Measurements from ENCODE around the gene SLC26A9.

The SLC26A9 gene

DNA sequence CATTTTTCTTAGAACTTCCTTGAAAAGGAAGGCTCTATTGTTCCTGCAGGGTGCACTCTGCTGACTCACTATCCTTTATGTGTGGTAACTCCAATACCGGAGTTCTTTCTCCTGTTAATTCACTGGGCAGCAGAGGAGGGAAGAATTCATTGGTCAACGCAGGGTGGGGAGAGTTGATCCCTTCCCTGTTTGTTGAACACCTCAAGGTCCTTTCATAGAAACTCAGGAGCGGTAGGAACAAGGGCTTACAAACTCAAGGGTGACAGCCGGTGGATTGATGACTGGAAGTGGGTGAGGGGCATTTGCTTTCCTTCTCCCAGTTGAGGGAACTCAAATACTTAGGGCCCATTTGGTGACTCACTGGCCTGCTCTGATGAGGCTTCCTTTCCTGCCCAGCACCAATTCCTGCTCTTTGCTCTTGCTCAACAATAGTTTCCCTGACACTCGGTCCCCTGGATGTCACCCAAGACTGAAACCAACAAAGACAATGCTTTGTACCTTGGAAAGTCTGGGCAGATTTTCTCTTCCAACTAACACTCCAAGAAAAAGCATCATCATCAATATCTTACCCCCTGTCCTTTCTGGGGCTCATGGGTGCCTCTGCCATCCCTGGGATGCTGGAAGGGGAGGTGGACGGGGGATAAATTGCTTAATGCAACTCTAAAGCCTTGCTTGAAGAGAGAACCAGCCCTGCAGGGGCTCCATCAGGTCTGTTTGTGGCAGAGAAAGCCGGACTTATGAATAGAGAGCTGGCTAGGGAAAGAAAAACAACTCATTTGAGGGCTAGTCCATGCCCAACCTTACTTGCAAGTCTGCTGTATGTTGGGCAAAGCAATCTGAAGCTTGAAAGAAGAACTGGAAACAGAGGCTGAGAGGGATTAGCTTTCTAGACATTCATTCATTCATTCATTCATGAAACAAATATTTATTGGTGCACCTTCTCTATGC is 9.3 kb downstream of the SLC26A9 start:
- H3K4me1 ChIP-seq (ENCODE audit: control extremely low read depth in 1 of 4, control insufficient read depth in 4 of 4, insufficient read depth in 4 of 4, low read length in 3 of 4): peaks cover 0 to 7% (median 2%) of the 10 kb centered on the region in 4 experiments
- H3K9me3 ChIP-seq (ENCODE audit: control extremely low read depth in 1 of 5, control insufficient read depth in 4 of 5, insufficient read depth in 2 of 5, low read depth in 1 of 5, low read length in 4 of 5): no peaks in the 10 kb centered on the region
- H3K27me3 ChIP-seq (replicated peaks in 2 of 5; ENCODE audit: control insufficient read depth in 4 of 5, insufficient read depth in 5 of 5, low read length in 4 of 5): peaks cover 0 to 15% (median 3%) of the 10 kb centered on the region in 5 experiments
- ChIA-PET CTCF (interaction anchor here (0.8 to 2.6 kb wide), 4 partner anchors 14 to 44 kb away, joined by 3 to 15 read pairs (median 5); no protein-coding TSS in a partner anchor), POLR2A (no interaction called here)
- WGBS (ENCODE audit: insufficient coverage): 63% methylated on average over 3 of the region's 7 CpGs
- no peak overlapping the region for H3K27ac ChIP-seq (ENCODE audit: insufficient read depth in 1 of 2, low read depth in 1 of 2, low read length in 2 of 2, poor library complexity in 1 of 2, severe bottlenecking in 2 of 2)
- no peaks in the 10 kb centered on the region for H3K36me3 ChIP-seq (ENCODE audit: control insufficient read depth in 4 of 4, insufficient read depth in 4 of 4, low read length in 3 of 4)
- DNase-seq: peak in 2 of 3 donors; percentile 13
- no peak overlapping the region for H3K4me3 ChIP-seq (ENCODE audit: control insufficient read depth in 1 of 7, extremely low read depth in 1 of 7, insufficient read depth in 4 of 7, low read depth in 2 of 7, low read length in 6 of 7)

- H3K4me3 ChIP-seq (ENCODE audit: control insufficient read depth in 1 of 7, extremely low read depth in 1 of 7, insufficient read depth in 4 of 7, low read depth in 2 of 7, low read length in 6 of 7): no peak overlapping the region
- POLR2A ChIA-PET: no interaction called here
- CTCF ChIA-PET: interaction anchor here (1.5 to 2.6 kb wide), 2 partner anchors 35 to 45 kb away, joined by 3 to 15 read pairs; no protein-coding TSS in a partner anchor
- DNase-seq: no peak
- H3K9me3 ChIP-seq (ENCODE audit: control extremely low read depth in 1 of 5, control insufficient read depth in 4 of 5, insufficient read depth in 2 of 5, low read depth in 1 of 5, low read length in 4 of 5): no peaks in the 10 kb centered on the region
- H3K27me3 ChIP-seq (replicated peaks in 2 of 5; ENCODE audit: control insufficient read depth in 4 of 5, insufficient read depth in 5 of 5, low read length in 4 of 5): peaks cover 0 to 8% (median 0%) of the 10 kb centered on the region in 5 experiments
- no peaks in the 10 kb centered on the region for H3K36me3 ChIP-seq (ENCODE audit: control insufficient read depth in 4 of 4, insufficient read depth in 4 of 4, low read length in 3 of 4)
- no peak overlapping the region for H3K27ac ChIP-seq (ENCODE audit: insufficient read depth in 1 of 2, low read depth in 1 of 2, low read length in 2 of 2, poor library complexity in 1 of 2, severe bottlenecking in 2 of 2)
- peaks cover 0 to 7% (median 2%) of the 10 kb centered on the region in 4 experiments for H3K4me1 ChIP-seq (ENCODE audit: control extremely low read depth in 1 of 4, control insufficient read depth in 4 of 4, insufficient read depth in 4 of 4, low read length in 3 of 4)
- WGBS (ENCODE audit: insufficient coverage): 96% methylated on average over 5 of the region's 6 CpGs
These were observed 10.5 kb downstream of the SLC26A9 start for GRCh38 chr1:205932776-205933175.

DNA sequence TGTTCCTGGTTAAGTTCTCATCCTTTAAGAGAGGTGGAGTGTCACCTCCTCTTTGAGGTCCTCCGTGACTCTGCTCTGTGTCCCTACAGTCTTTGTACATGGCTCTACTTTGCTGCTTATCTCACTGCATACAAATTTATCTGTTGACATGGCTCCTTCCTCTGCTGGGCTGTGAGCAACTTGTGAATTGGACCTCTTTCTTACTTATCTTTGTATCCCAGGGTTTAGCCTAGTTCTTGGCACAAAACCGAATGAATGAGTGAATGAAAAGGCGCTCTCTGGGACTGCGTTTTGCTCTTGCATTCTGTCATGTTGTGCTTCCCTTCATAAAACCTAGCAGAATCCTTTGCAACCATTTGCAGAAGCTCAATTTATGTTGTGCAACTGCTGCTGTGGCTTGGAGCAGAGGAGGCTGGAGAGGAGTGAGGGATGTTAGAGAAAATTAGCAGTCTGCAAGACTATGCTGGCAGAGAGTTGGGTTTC is 12.4 kb downstream of the SLC26A9 start:
- ChIA-PET POLR2A (no interaction called here), CTCF (interaction anchor here (2.6 kb wide), 1 partner anchor 47 kb away, joined by 15 read pairs; no protein-coding TSS in a partner anchor)
- 52% methylated on average over 4 of the region's 4 CpGs for WGBS (ENCODE audit: insufficient coverage)
- Histone ChIP-seq H3K36me3 (ENCODE audit: control insufficient read depth in 4 of 4, insufficient read depth in 4 of 4, low read length in 3 of 4) (no peaks in the 10 kb centered on the region), H3K27me3 (replicated peaks in 2 of 5; ENCODE audit: control insufficient read depth in 4 of 5, insufficient read depth in 5 of 5, low read length in 4 of 5) (peaks cover 0 to 6% (median 0%) of the 10 kb centered on the region in 5 experiments), H3K9me3 (ENCODE audit: control extremely low read depth in 1 of 5, control insufficient read depth in 4 of 5, insufficient read depth in 2 of 5, low read depth in 1 of 5, low read length in 4 of 5) (no peaks in the 10 kb centered on the region), H3K4me1 (ENCODE audit: control extremely low read depth in 1 of 4, control insufficient read depth in 4 of 4, insufficient read depth in 4 of 4, low read length in 3 of 4) (peaks cover 0 to 7% (median 2%) of the 10 kb centered on the region in 4 experiments), H3K4me3 (ENCODE audit: control insufficient read depth in 1 of 7, extremely low read depth in 1 of 7, insufficient read depth in 4 of 7, low read depth in 2 of 7, low read length in 6 of 7) (no peak overlapping the region), H3K27ac (ENCODE audit: insufficient read depth in 1 of 2, low read depth in 1 of 2, low read length in 2 of 2, poor library complexity in 1 of 2, severe bottlenecking in 2 of 2) (no peak overlapping the region)
- DNase-seq: peak in 2 of 3 donors; percentile 23 to 30

DNA sequence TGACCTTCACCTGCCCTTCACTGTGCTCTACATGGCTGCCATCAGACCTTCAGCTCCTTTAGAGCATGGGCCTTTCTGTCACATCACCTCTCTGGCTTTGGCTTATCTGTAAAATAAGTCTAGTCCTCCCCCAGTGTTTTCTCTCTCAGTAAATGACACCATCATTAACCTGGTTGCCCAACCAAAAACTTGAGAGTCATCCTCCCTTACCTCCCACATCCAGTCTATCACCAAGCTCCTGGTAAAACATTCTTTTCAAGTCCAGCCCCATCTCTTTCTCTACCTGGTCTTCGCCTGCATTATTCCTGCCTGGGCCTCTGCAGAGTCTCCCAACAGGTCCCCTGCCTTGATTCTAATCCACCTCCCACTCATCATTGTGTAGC is 13.1 kb downstream of the SLC26A9 start:
- no peak overlapping the region for H3K4me3 ChIP-seq (ENCODE audit: control insufficient read depth in 1 of 7, extremely low read depth in 1 of 7, insufficient read depth in 4 of 7, low read depth in 2 of 7, low read length in 6 of 7)
- 100% methylated on average over 1 of the region's 1 CpG for WGBS (ENCODE audit: insufficient coverage)
- CTCF ChIA-PET: interaction anchor here (0.8 to 1.8 kb wide), 6 partner anchors 10 to 139 kb away, joined by 3 to 7 read pairs (median 4); no protein-coding TSS in a partner anchor
- POLR2A ChIA-PET: no interaction called here
- DNase-seq: no peak
- H3K36me3 ChIP-seq (ENCODE audit: control insufficient read depth in 4 of 4, insufficient read depth in 4 of 4, low read length in 3 of 4): no peaks in the 10 kb centered on the region
- no peaks in the 10 kb centered on the region for H3K9me3 ChIP-seq (ENCODE audit: control extremely low read depth in 1 of 5, control insufficient read depth in 4 of 5, insufficient read depth in 2 of 5, low read depth in 1 of 5, low read length in 4 of 5)
- H3K27ac ChIP-seq (ENCODE audit: insufficient read depth in 1 of 2, low read depth in 1 of 2, low read length in 2 of 2, poor library complexity in 1 of 2, severe bottlenecking in 2 of 2): no peak overlapping the region
- peaks cover 0 to 7% (median 2%) of the 10 kb centered on the region in 4 experiments for H3K4me1 ChIP-seq (ENCODE audit: control extremely low read depth in 1 of 4, control insufficient read depth in 4 of 4, insufficient read depth in 4 of 4, low read length in 3 of 4)
- H3K27me3 ChIP-seq (replicated peaks in 2 of 5; ENCODE audit: control insufficient read depth in 4 of 5, insufficient read depth in 5 of 5, low read length in 4 of 5): peaks cover 0 to 6% (median 0%) of the 10 kb centered on the region in 5 experiments

GRCh38 chr1:205929496-205930194 is 13.6 kb downstream of the SLC26A9 start:
- POLR2A ChIA-PET: no interaction called here

DNA sequence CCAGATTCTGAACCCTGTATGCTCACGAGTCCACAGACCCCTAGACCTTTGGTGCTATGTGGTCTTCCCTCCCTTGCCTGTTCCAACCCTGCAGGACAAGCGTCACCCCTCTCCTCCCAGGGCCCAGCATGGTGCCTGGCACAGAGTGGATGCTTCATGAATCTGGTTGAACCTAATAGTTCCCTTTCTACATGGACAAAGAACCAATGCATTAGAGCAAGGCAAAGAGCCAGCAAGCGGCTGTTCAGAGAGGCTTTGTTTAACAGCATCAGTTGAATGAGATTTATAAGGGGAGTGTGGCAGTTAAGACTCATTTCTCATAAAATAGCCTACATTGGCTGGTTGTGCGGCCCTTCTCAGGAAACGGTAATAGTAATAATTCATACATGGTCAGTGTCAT is 14.9 kb downstream of the SLC26A9 start:
- Histone ChIP-seq H3K4me3 (ENCODE audit: control insufficient read depth in 1 of 7, extremely low read depth in 1 of 7, insufficient read depth in 4 of 7, low read depth in 2 of 7, low read length in 6 of 7) (no peak overlapping the region), H3K4me1 (ENCODE audit: control extremely low read depth in 1 of 4, control insufficient read depth in 4 of 4, insufficient read depth in 4 of 4, low read length in 3 of 4) (peaks cover 0 to 5% (median 0%) of the 10 kb centered on the region in 4 experiments), H3K36me3 (ENCODE audit: control insufficient read depth in 4 of 4, insufficient read depth in 4 of 4, low read length in 3 of 4) (no peaks in the 10 kb centered on the region), H3K27me3 (replicated peaks in 2 of 5; ENCODE audit: control insufficient read depth in 4 of 5, insufficient read depth in 5 of 5, low read length in 4 of 5) (peaks cover 0 to 6% (median 0%) of the 10 kb centered on the region in 5 experiments), H3K9me3 (ENCODE audit: control extremely low read depth in 1 of 5, control insufficient read depth in 4 of 5, insufficient read depth in 2 of 5, low read depth in 1 of 5, low read length in 4 of 5) (no peaks in the 10 kb centered on the region), H3K27ac (ENCODE audit: insufficient read depth in 1 of 2, low read depth in 1 of 2, low read length in 2 of 2, poor library complexity in 1 of 2, severe bottlenecking in 2 of 2) (no peak overlapping the region)
- ChIA-PET POLR2A (no interaction called here), CTCF (interaction anchor here (0.7 to 1.1 kb wide), 3 partner anchors 10 to 49 kb away, joined by 3 to 5 read pairs (median 3); no protein-coding TSS in a partner anchor)
- WGBS (ENCODE audit: insufficient coverage): 98% methylated on average over 4 of the region's 5 CpGs
- no peak for DNase-seq

More at GRCh38 chr1:205929496-205930194, 13.6 kb downstream of the SLC26A9 start:
- Histone ChIP-seq H3K36me3 (ENCODE audit: control insufficient read depth in 4 of 4, insufficient read depth in 4 of 4, low read length in 3 of 4) (no peaks in the 10 kb centered on the region), H3K9me3 (ENCODE audit: control extremely low read depth in 1 of 5, control insufficient read depth in 4 of 5, insufficient read depth in 2 of 5, low read depth in 1 of 5, low read length in 4 of 5) (no peaks in the 10 kb centered on the region), H3K27ac (ENCODE audit: insufficient read depth in 1 of 2, low read depth in 1 of 2, low read length in 2 of 2, poor library complexity in 1 of 2, severe bottlenecking in 2 of 2) (no peak overlapping the region), H3K4me1 (ENCODE audit: control extremely low read depth in 1 of 4, control insufficient read depth in 4 of 4, insufficient read depth in 4 of 4, low read length in 3 of 4) (peaks cover 0 to 7% (median 2%) of the 10 kb centered on the region in 4 experiments), H3K27me3 (replicated peaks in 2 of 5; ENCODE audit: control insufficient read depth in 4 of 5, insufficient read depth in 5 of 5, low read length in 4 of 5) (peaks cover 0 to 6% (median 0%) of the 10 kb centered on the region in 5 experiments), H3K4me3 (ENCODE audit: control insufficient read depth in 1 of 7, extremely low read depth in 1 of 7, insufficient read depth in 4 of 7, low read depth in 2 of 7, low read length in 6 of 7) (no peak overlapping the region)
- 91% methylated on average over 18 of the region's 19 CpGs for WGBS (ENCODE audit: insufficient coverage)
- no peak for DNase-seq
- CTCF ChIA-PET: interaction anchor here (0.8 to 1.8 kb wide), 7 partner anchors 9 to 139 kb away, joined by 3 to 7 read pairs (median 4); no protein-coding TSS in a partner anchor
